ENCODE results near the gene RSPH6A. TPM values are rescaled to one million over a fixed set of nuclear protein-coding genes. Genes with fewer than 3 reads are reported as not detected.

RSPH6A gene
- total and polyA plus RNA-seq, 2 of the 4 experiments (the other 2 are of a cell fraction), result under 0.01 to 0.09 TPM

- intact Hi-C loops (cut with micrococcal nuclease), result no loop called here
- no peak overlapping the region for H2AK5ac ChIP-seq (ENCODE audit: low read depth, low read length)
- ChIA-PET POLR2A (ENCODE audit: unreplicated experiment) (no interaction called here), CTCF (interaction anchor here (0.6 kb wide), 1 partner anchor 45 kb away, joined by 3 read pairs; no protein-coding TSS in a partner anchor)
- no peaks in the 10 kb centered on the region for H3K9me3 ChIP-seq (ENCODE audit: control insufficient read depth, insufficient read depth, low read length)
- BruUV-seq (replicated peaks), result no TSS peak
- H3K27ac ChIP-seq (ENCODE audit: insufficient read depth, low read length), result no peak overlapping the region
- no peak overlapping the region for H2BK5ac ChIP-seq (ENCODE audit: low read depth, low read length, poor library complexity, severe bottlenecking)
- no peak overlapping the region for H4K5ac ChIP-seq (ENCODE audit: low read depth, low read length)
- H3K27me3 ChIP-seq (ENCODE audit: control insufficient read depth, insufficient read depth, low read length), result peaks cover 3% of the 10 kb centered on the region; the same call in 1 of the 2 replicates
- H3K4ac ChIP-seq (ENCODE audit: low read depth, low read length), result no peak overlapping the region
- DNase-seq (no peak), ATAC-seq (ENCODE audit: low read depth) (no peak)
- H2AK9ac ChIP-seq (replicated peaks; ENCODE audit: low read depth, low read length, poor library complexity), result no peak overlapping the region
- H4K8ac ChIP-seq (ENCODE audit: low read depth in 2 of 2, low read length in 2 of 2), result no peak overlapping the region
- in situ Hi-C loops (cut with MboI; ENCODE audit: low sequenced_read_pairs), result no loop called here
- no peak overlapping the region for H4K91ac ChIP-seq (ENCODE audit: insufficient read depth, low read depth, low read length)
- dilution Hi-C loops (cut with HindIII; ENCODE audit: low sequenced_read_pairs, unreplicated experiment), result no loop called here
- no peak overlapping the region for H2BK15ac ChIP-seq (ENCODE audit: low read depth, low read length)
- no peak overlapping the region for H2AFZ ChIP-seq (replicated peaks; ENCODE audit: low read length, poor library complexity)
- H3K9ac ChIP-seq (ENCODE audit: low read depth, low read length), result no peak overlapping the region
- no peak overlapping the region for H3K4me2 ChIP-seq (ENCODE audit: low read depth, low read length)
- no peak overlapping the region for H3K23ac ChIP-seq (ENCODE audit: low read depth, low read length)
- H3K4me1 ChIP-seq (ENCODE audit: control insufficient read depth, insufficient read depth, low read length), result no peaks in the 10 kb centered on the region
- WGBS, 2 experiments (ENCODE audit: extremely low coverage in 2 of 2, insufficient read length in 1 of 2), result 82% methylated on average over 3 of the region's 9 CpGs; no CpG with 5 or more reads in 1 of the 2 experiments
- no peak overlapping the region for H3K18ac ChIP-seq (ENCODE audit: low read depth, low read length)
- no peak overlapping the region for H2BK120ac ChIP-seq (ENCODE audit: low read depth, low read length)
- TF ChIP-seq USF2 (IDR thresholded peaks at IDR 0.05; ENCODE audit: low read depth, low read length) (no peak), MAFK (IDR thresholded peaks at IDR 0.05; ENCODE audit: low read depth, low read length) (no peak), BHLHE40 (IDR thresholded peaks at IDR 0.05; ENCODE audit: low read depth, low read length) (no peak), RAD21 (IDR thresholded peaks at IDR 0.05; ENCODE audit: low read length) (no peak), CEBPB (IDR thresholded peaks at IDR 0.05; ENCODE audit: low read depth, low read length) (peak; percentile 46; the same call in 1 of the 2 replicates), CTCF (conservative IDR thresholded peaks at IDR 0.05; ENCODE audit: low read depth, low read length) (no peak)
- H3K56ac ChIP-seq (ENCODE audit: extremely low read depth, insufficient read depth, low read length), result no peak overlapping the region
- H3K36me3 ChIP-seq (ENCODE audit: control insufficient read depth, insufficient read depth, low read length), result no peaks in the 10 kb centered on the region
- no peak overlapping the region for H3K4me3 ChIP-seq (ENCODE audit: insufficient read depth, low read depth, low read length)
- no peaks in the 10 kb centered on the region for H3K9me1 ChIP-seq (ENCODE audit: insufficient read depth, low read length)
- no peak overlapping the region for H2BK20ac ChIP-seq (ENCODE audit: low read depth, low read length)
- H4K20me1 ChIP-seq (ENCODE audit: insufficient read depth, low read length), result no peaks in the 10 kb centered on the region
- H3K79me1 ChIP-seq (ENCODE audit: low read depth in 1 of 2, low read length in 2 of 2), result no peaks in the 10 kb centered on the region
- H3K14ac ChIP-seq (replicated peaks; ENCODE audit: low read depth, low read length), result no peak overlapping the region
Observed at GRCh38 chr19:45757695-45758094, 57.4 kb downstream of the RSPH6A start.

Measured in IMR-90 (cell line).